ENCODE measurements around the gene MRPS26.

Gene MRPS26

DNA sequence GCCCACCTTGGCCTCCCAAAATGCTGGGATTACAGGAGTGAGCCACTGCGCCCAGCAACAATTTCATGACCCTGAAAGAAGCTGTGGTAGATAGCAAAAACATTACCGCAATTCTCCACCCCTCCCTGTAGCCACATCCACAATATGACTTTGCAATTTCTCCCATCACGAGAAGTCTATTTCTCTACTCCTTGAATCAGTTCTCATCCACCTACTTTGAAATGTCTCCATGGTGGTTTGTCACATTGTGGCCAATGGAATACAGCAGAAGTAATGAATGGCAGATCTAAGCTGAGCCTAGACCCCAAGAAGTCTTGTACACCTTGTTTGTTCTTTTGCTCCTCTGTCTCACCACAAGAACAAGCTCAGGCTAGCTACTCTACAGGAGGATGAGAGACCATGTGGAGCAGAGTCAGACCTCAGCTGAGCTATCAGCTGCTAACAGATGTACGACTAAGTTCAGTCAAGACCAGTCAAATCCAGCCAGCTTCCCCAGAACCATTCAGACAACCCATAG lies 31.8 kb downstream of the MRPS26 start:
- DNase-seq: no peak

DNA sequence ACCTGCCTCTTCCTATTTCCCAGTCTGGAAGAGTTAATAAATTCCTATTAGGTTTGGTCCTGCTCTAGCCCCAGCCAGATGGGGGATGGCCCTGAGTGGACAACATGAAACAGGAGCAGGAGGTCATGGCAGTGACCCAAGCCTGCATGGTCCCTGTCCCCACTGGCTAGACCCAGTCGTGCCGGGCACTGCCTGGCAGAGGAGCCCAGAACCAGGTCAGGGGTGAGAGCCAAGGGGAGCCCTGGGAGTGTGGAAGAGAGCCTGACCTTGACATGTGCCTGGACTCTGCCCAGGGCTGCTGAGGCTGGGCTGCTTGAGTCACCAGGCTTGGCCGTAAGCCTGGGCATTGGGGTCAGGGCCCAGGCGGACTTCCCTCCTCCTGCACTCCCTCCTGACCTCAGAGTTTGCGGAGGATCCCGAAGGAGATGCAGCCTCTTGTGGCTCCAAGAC lies 35.1 kb downstream of the MRPS26 start:
- no peak for DNase-seq

DNA sequence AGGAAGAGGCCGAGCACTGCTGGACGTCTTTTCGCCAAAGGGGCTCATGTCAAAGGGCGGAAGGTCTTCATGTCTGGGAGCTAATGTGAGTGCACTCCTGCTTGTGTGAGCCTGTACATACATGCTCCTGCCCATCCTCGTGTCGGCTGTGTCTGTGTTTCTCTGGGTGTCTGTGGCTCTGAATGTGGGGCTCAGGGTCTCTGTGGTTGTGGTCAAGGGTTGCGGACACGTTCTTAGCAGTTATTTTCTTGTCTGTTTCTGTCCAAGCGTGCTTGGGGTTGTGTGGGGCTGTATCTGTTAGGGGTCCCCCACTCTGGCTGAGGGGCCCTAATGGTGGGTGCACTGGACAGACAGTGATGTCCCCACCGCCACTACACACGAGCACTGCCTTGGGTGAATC lies 35.8 kb downstream of the MRPS26 start:
- no peak for DNase-seq

DNA sequence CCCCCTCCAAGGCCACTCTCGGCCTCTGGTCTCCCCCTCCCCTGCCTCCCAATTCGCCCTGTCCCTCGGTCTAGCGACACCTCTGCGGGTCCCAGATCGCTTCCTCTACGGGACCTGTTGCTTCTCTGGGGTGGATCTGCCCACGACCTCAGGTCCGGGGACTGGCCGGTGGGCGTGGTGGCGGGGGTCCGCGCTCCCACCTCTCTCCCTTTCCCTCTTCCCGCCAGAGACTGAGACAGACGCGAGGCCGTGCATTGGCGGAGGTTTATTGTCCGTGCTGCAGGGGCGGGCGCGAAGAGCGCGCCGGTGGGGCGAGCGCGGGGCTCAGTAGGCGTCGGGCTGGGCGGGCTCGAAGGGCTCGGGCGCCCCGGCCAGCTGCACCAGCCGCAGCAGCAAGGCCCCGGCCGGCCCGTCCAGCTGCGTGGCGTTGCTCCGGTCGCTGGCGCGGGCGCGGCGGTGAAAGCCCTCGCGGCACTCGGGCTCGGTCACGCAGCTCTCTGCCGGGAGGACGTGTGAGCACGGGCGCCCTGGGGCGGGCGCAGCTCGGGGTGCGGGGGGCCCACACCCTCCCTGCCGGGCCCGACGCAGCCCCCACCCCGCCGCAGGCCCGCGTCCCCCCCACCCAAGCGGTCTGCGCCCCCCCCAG lies 36.6 kb downstream of the MRPS26 start:
- no peak for DNase-seq

DNA sequence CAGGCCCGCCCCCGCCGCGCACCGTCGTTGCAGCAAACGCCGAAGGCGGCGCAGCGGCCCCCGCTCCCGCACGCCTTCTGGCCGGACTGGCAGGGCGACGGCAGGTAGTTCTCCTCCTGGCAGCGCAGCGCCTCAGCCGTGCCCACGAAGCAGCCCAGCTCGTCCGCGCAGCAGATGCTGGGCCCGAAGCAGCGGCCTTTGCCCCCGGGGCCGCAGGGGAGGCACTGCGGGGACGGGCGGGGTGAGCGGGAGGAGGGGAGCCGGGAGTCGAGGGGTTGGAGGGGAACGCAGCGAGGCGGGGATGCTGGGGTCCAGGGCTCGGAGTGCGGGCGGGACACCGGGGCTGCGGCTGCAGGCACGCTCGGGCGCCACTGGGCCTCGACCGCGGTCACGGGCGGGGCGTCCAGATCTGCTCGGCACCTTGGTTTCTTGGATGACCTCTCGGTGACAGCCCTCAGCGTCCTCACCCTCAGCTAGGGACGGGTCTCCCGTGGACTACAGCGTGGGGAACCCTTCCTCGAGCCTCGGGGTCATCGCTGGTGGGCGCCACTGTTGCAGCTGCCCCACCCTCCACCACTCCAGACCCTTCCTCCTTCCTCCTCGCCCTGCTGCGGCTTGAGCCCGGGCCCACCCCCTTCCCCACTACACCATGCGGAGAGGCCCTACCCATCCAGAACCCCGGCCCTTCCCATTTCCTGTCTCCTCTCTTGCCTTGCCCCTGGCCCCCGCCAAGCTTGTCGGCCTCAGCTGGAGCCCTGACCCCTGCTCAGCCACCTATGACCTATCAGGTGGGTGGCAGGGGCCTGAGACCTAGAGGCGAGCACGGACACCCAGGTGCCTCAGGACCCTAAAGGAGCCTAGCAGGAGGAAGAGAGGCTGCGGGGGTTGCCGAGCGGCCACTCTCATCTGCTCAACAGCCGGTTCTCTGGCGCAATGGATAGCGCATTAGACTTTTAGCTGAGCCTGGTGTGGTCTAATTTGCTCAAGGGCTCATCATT lies 37.4 kb downstream of the MRPS26 start:
- DNase-seq: no peak

DNA sequence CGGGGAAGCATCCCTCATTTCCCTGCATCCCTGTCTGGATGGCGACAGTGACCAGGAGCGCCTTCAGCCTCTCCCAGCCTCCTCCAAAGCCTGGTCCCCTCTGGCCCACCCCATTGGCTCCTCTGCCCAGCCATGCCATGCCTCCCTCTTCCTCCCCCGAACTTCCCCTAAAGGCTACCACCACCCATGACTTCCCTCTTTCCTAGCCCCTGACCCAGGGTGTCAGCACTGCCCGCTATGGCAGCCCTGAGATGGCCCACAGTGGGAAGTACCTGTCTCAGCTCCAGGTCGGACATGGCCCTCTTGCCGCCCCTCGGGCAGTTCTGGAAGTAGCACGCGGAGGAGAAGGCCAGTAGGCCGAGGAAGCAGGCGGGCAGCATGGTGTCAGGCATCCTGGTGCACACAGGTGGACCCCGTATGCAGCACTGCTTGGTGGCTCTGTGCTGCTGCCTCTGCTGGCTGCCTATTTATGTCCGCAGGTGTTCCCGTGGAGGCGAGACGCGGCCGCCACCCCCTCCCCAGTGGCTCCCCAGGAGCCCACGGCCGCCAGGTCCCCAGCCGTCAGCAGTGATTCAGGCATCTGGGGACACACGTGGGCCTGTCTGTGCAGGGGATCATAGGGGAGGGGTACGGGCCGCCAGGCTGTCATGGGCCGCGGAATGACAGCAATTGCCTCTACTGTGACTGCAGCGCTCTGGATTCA lies 38.6 kb downstream of the MRPS26 start, which contains the start of gene AVP:
Gene AVP (minus strand): TSS at position 442 of the 703 bp plus-strand sequence. CDS start 50 bp downstream, at position 392.
- no peak for DNase-seq

DNA sequence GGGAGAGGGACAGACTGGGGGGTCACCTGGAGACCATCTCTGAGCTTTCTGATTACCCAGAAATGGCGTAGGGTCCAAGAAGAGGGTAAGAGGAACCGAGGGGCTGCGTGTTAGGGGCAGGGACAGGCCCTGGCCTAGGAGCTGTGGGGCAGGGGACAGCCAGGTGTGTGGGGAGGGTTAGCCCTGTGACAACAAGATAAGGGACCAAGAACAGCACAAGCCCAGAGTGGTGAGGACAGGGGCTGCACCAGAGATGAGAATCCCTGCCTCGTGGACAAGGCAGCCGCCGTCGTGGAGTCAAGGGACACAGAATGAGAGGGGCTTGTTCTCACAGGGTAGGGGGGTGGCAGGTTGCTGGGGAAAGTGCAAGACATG lies 39.1 kb downstream of the MRPS26 start:
- no peak for DNase-seq

DNA sequence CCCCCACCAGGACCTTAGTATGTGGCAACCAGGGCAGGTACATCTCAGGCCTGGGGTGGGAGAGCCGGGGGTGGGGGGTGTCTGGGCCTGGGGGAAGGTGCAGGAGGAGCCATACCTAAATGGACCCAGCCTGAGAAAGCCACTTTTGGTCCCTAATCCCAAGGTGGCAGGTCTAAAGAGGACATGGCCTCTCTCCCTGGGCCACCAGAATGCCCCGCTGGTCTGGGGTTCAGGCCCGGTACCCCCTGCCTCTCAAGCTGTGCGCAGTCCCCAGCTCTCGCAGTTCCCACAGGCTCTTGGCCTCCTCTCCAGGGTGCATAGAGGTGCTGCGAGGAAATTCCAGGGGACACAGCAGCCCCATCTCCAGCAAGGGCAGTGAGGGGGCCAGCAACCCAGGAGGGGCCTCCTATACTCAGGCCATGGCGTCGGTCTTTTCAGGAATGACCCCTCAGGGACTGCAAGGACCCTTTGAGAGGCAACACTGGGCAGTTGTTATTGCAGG lies 39.8 kb downstream of the MRPS26 start:
- DNase-seq: no peak

DNA sequence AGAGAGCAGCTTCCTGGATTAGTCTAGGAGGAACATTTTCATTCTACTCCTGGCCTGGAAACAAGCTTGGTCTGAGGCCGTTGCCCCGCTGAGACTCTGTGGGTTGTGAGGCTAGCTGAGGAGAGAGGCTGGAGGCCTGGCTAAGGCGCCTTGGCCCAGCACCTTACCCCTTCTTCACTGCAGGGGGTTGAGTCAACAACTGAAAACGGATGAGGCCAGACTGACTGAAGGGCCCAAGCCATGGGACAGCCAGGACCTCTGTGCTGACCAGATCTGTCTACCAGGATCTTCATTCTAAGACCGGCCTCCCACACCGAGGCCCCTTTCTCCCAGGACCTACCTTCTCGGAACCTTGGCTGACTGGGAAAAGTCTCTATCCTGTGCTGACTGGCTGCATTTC lies 42.2 kb downstream of the MRPS26 start:
- no peak for DNase-seq

DNA sequence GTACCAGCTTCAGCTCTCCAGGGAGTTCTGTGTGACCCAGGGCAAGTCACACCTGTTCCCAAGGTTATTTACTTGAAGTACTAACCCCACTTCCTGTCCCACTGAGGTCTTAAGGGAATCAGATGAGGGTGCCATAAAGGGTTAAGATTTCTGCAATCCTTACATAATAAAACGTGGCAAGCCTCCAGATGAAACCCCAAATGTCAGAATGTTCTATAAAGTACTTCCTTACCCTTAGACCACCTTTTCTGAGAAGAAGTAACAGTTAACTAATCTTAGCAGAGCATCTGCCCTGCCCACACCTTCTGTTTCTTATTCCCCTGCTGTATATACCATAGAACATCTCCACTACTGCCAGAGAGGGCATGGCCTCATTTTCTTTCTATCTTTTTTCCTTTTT lies 44.7 kb downstream of the MRPS26 start:
- no peak for DNase-seq

GRCh38 chr20:3092611-3093379 lies 46.9 kb downstream of the MRPS26 start:
- DNase-seq: no peak

GRCh38 chr20:3093861-3094361 lies 48.1 kb downstream of the MRPS26 start:
- DNase-seq: no peak

DNA sequence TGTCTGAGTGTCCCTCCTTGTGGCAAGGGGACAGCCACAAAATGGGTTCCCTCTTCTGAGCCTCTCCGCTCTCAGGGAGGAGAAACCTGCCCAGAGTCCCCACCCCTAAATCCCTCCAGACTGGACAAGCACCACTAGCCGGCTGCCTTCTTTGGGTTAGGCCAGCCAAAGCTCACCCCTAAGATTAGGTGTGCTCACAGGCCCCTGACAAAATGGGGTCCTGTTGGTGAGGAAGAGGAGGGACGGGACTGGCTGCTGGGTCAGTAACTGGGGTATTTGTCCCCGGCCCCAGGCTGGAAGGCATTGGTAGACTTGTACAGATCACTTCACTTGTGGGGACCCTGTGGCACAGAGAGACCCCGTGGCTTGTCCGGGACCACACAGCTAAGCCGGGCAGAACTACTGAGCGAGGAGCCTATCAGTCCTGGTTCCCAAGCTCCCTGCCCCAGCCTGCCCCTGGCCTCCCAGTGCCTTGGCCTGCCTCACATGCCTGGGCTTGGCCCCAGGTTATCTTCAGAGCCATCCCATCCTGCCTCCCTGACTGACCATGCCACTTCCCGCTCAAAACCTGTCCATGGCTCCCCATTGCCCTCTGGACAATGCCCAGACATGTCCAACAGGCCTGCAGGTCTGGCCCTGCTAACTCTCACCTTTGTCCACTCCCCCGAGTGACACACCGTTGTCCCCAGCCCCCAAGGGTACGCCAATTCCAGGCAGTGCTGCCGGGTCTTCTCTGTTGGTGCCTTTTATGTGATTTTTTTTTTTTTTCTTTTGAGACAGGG lies 49.2 kb downstream of the MRPS26 start:
- no peak for DNase-seq
